Psoas muscle (tissue), 8 donors: ENCODE results near the gene OPN5. TPM values are rescaled to one million over a fixed set of nuclear protein-coding genes. Genes with fewer than 3 reads are reported as not detected.

Experiments used
- ATAC-seq, 4 donors: fragments of 200-7000 bp; cut with Tn5 transposase; one replicate each; pipeline ENCODE4 v1.9.1; 2020; ENCODE audit warnings: moderate library complexity in 3 of 4, mild to moderate bottlenecking in 2 of 4
- DNase-seq, 2 donors: peaks; one replicate each; pipeline ENCODE4 v3.0.0-alpha.2; 2020
- H3K27ac ChIP-seq: fragments of 200-600 bp; one replicate; pipeline ENCODE4 v1.8.0; 2022
- H3K27me3 ChIP-seq, 3 donors: fragments of 200-600 bp in 1 of 3; one replicate each; pipeline versions ENCODE4 v1.6.1 to v1.8.0; 2013 to 2022; ENCODE audit warnings: low read length in 2 of 3, mild to moderate bottlenecking in 2 of 3, moderate library complexity in 1 of 3; ENCODE audit not compliant: insufficient read depth in 3 of 3
- H3K36me3 ChIP-seq, 2 donors: fragments of 200-600 bp in 1 of 2; one replicate each; pipeline versions ENCODE4 v1.6.1 to v1.8.0; 2013 to 2022; ENCODE audit warnings: low read depth in 1 of 2, mild to moderate bottlenecking in 1 of 2, moderate library complexity in 1 of 2; ENCODE audit not compliant: insufficient read depth in 1 of 2
- H3K4me1 ChIP-seq: fragments of 200-600 bp; one replicate; pipeline ENCODE4 v1.8.0; 2022
- H3K4me3 ChIP-seq: fragments of 200-600 bp; one replicate; pipeline ENCODE4 v1.8.0; 2022; ENCODE audit warnings: mild to moderate bottlenecking
- H3K9me3 ChIP-seq: fragments of 200-600 bp; one replicate; pipeline ENCODE4 v1.8.0; 2022
- CTCF ChIP-seq: fragments of 200-600 bp; IDR thresholded peaks from one replicate; pipeline ENCODE4 v1.8.0; 2022; ENCODE audit warnings: antibody characterized with exemption
- WGBS, 3 donors: extraction: QIAGEN DNeasy Blood & Tissue Kit; methylation state at CpG; one replicate each; pipeline versions ENCODE4 v1.1.6 to v1.1.7; 2013; 5-methylcytosine and 5-hydroxymethylcytosine counted together
- intact Hi-C, 2 donors: fragments of 100-400 bp; cut with DNase I; formaldehyde crosslinking; loops; one replicate each; pipeline versions ENCODE4 v1.11.0 to v1.14.2; 2022
- polyA plus RNA-seq, 3 donors: library from polyadenylated mRNA; stranded (reverse); fragments of 200-250 nt; gene quantifications; one replicate each; pipeline ENCODE4 v1.2.3, GENCODE V29; 2013
- total RNA-seq, 4 donors: library from RNA; stranded (reverse); fragmentation: NEBNext Ultra II Directional in 2 of 4; extraction: Animal tissue kit (Norgen Biotek cat#: 25700) in 2 of 4; gene quantifications; one replicate each; pipeline versions ENCODE4 v1.2.1 to v1.2.4, GENCODE V29; 2021 to 2023
- donor health status: healthy with polysubstance abuse.
- donor health status: DM: no; HTN: no; CAD: no; lungs with moderate emphysema.
- donor health status: Bipolar disorder and iron deficiency.
- donor health status: healthy.
- donor health status: DM: yes; HTN: yes; CAD: no.
- donor health status: DM: no; HTN: no; CAD: no.
- donor health status: DM: no; HTN: no; CAD: no.
- donor health status: DM: yes; HTN: yes; CAD: no.

OPN5 gene
- total and polyA plus RNA-seq, 7 donors = 0.07 to 0.71 (median 0.13) TPM; not detected in 3

GRCh38 chr6:47789553-47789952, 7.7 kb downstream of the OPN5 start:
- no peak for TF ChIP-seq CTCF
- Histone ChIP-seq H3K36me3 (no peaks in the 10 kb centered on the region), H3K27ac (no peak overlapping the region), H3K4me3 (no peak overlapping the region), H3K27me3 (peaks cover 0 to 3% (median 0%) of the 10 kb centered on the region in 3 donors), H3K9me3 (no peaks in the 10 kb centered on the region), H3K4me1 (no peaks in the 10 kb centered on the region)
- intact Hi-C loops = loop anchor here (2.0 to 10.0 kb wide), 3 partner anchors 975 to 1623 kb away; no protein-coding TSS in a partner anchor
- ATAC-seq (no peak), DNase-seq (no peak)
- 68 to 72% (median 68%) methylated on average over 2 of the region's 2 CpGs for WGBS, 3 donors

GRCh38 chr6:47792216-47792733, 10.4 kb downstream of the OPN5 start:
- ATAC-seq (no peak), DNase-seq (no peak)
- no peak for TF ChIP-seq CTCF
- intact Hi-C loops = no loop called here
- H3K4me1 ChIP-seq = no peaks in the 10 kb centered on the region
- H3K36me3 ChIP-seq = no peaks in the 10 kb centered on the region
- H3K27me3 ChIP-seq = peaks cover 0 to 3% (median 0%) of the 10 kb centered on the region in 3 donors
- WGBS, 3 donors = 93 to 97% (median 95%) methylated on average over 4 of the region's 4 CpGs
- H3K9me3 ChIP-seq = no peaks in the 10 kb centered on the region
- no peak overlapping the region for H3K4me3 ChIP-seq
- no peak overlapping the region for H3K27ac ChIP-seq

GRCh38 chr6:47794577-47795135, 12.8 kb downstream of the OPN5 start:
- 77 to 78% (median 78%) methylated on average over 8 of the region's 8 CpGs for WGBS, 3 donors
- Histone ChIP-seq H3K27me3 (no peaks in the 10 kb centered on the region), H3K27ac (no peak overlapping the region), H3K9me3 (no peaks in the 10 kb centered on the region), H3K4me1 (no peaks in the 10 kb centered on the region), H3K4me3 (no peak overlapping the region), H3K36me3 (no peaks in the 10 kb centered on the region)
- intact Hi-C loops = no loop called here
- DNase-seq (no peak), ATAC-seq (no peak)
- TF ChIP-seq CTCF = no peak

GRCh38 chr6:47801984-47802383, 20.2 kb downstream of the OPN5 start:
- ATAC-seq = no peak
- intact Hi-C loops = no loop called here
- H3K4me1 ChIP-seq = no peaks in the 10 kb centered on the region
- H3K4me3 ChIP-seq = no peak overlapping the region
- WGBS, 3 donors = 42 to 52% (median 45%) methylated on average over 2 of the region's 2 CpGs
- no peaks in the 10 kb centered on the region for H3K9me3 ChIP-seq
- H3K36me3 ChIP-seq = no peaks in the 10 kb centered on the region
- no peak for DNase-seq
- no peaks in the 10 kb centered on the region for H3K27me3 ChIP-seq
- no peak overlapping the region for H3K27ac ChIP-seq
- TF ChIP-seq CTCF = no peak

- Histone ChIP-seq H3K9me3 (no peaks in the 10 kb centered on the region), H3K27ac (no peak overlapping the region), H3K27me3 (no peaks in the 10 kb centered on the region), H3K36me3 (no peaks in the 10 kb centered on the region), H3K4me3 (no peak overlapping the region), H3K4me1 (no peaks in the 10 kb centered on the region)
- intact Hi-C loops = no loop called here
- 75 to 87% (median 84%) methylated on average over 2 of the region's 2 CpGs for WGBS, 3 donors
- DNase-seq = no peak
- no peak for ATAC-seq
- TF ChIP-seq CTCF = no peak
Measured at GRCh38 chr6:47804821-47805220, 23.0 kb downstream of the OPN5 start.
